Measurements from ENCODE around the gene EEA1.

Gene EEA1

GRCh38 chr12:92771001-92771400 is 158.1 kb downstream of the EEA1 start:
- no peaks in the 10 kb centered on the region for H3K79me2 ChIP-seq (ENCODE audit: insufficient read depth, low read length)
- no peak overlapping the region for H2AFZ ChIP-seq (ENCODE audit: low read length)
- peaks cover 15% of the 10 kb centered on the region for H3K4me1 ChIP-seq (ENCODE audit: insufficient read depth, low read length, severe bottlenecking)
- H3K4me3 ChIP-seq (ENCODE audit: low read depth, low read length, poor library complexity, severe bottlenecking): no peak overlapping the region
- no peaks in the 10 kb centered on the region for H3F3A ChIP-seq (ENCODE audit: insufficient read depth, low read length)
- no peak for TF ChIP-seq CTCF (IDR thresholded peaks at IDR 0.05; ENCODE audit: low read length)
- no peak for TF ChIP-seq EZH2 (IDR thresholded peaks at IDR 0.05; ENCODE audit: borderline replicate concordance, low read length)
- H3K36me3 ChIP-seq (ENCODE audit: insufficient read depth, low read length): peaks cover 3% of the 10 kb centered on the region; the same call in 1 of the 2 replicates
- no peaks in the 10 kb centered on the region for H4K20me1 ChIP-seq (ENCODE audit: insufficient read depth, low read length)
- no peaks in the 10 kb centered on the region for H3K9me3 ChIP-seq (ENCODE audit: low read length)
- H3K4me2 ChIP-seq (ENCODE audit: low read length): no peak overlapping the region
- no peak overlapping the region for H3K9ac ChIP-seq (ENCODE audit: low read length)
- H3K27me3 ChIP-seq (ENCODE audit: insufficient read depth, low read length): no peaks in the 10 kb centered on the region
- H3K27ac ChIP-seq (ENCODE audit: low read depth, low read length, poor library complexity, severe bottlenecking): no peak overlapping the region
- no peaks in the 10 kb centered on the region for H3K9me2 ChIP-seq (ENCODE audit: low read depth, low read length)

- Histone ChIP-seq H4K20me1 (ENCODE audit: insufficient read depth, low read length) (no peaks in the 10 kb centered on the region), H3K4me1 (ENCODE audit: insufficient read depth, low read length, severe bottlenecking) (peaks cover 15% of the 10 kb centered on the region), H2AFZ (ENCODE audit: low read length) (no peak overlapping the region), H3K9ac (ENCODE audit: low read length) (no peak overlapping the region), H3K36me3 (ENCODE audit: insufficient read depth, low read length) (no peaks in the 10 kb centered on the region), H3K4me3 (ENCODE audit: low read depth, low read length, poor library complexity, severe bottlenecking) (no peak overlapping the region), H3K27ac (ENCODE audit: low read depth, low read length, poor library complexity, severe bottlenecking) (no peak overlapping the region), H3F3A (ENCODE audit: insufficient read depth, low read length) (no peaks in the 10 kb centered on the region), H3K79me2 (ENCODE audit: insufficient read depth, low read length) (no peaks in the 10 kb centered on the region), H3K4me2 (ENCODE audit: low read length) (no peak overlapping the region), H3K27me3 (ENCODE audit: insufficient read depth, low read length) (no peaks in the 10 kb centered on the region), H3K9me3 (ENCODE audit: low read length) (no peaks in the 10 kb centered on the region), H3K9me2 (ENCODE audit: low read depth, low read length) (no peaks in the 10 kb centered on the region)
- TF ChIP-seq EZH2 (IDR thresholded peaks at IDR 0.05; ENCODE audit: borderline replicate concordance, low read length) (no peak), CTCF (IDR thresholded peaks at IDR 0.05; ENCODE audit: low read length) (no peak)
These were observed 159.8 kb downstream of the EEA1 start for GRCh38 chr12:92769124-92769901.

GRCh38 chr12:92765871-92766270 is 163.2 kb downstream of the EEA1 start:
- H3K27me3 ChIP-seq (ENCODE audit: insufficient read depth, low read length): no peaks in the 10 kb centered on the region
- H3K4me3 ChIP-seq (ENCODE audit: low read depth, low read length, poor library complexity, severe bottlenecking): no peak overlapping the region
- H3F3A ChIP-seq (ENCODE audit: insufficient read depth, low read length): no peaks in the 10 kb centered on the region
- H4K20me1 ChIP-seq (ENCODE audit: insufficient read depth, low read length): no peaks in the 10 kb centered on the region
- no peak overlapping the region for H2AFZ ChIP-seq (ENCODE audit: low read length)
- no peak overlapping the region for H3K9ac ChIP-seq (ENCODE audit: low read length)
- H3K4me2 ChIP-seq (ENCODE audit: low read length): no peak overlapping the region
- H3K9me3 ChIP-seq (ENCODE audit: low read length): no peaks in the 10 kb centered on the region
- no peaks in the 10 kb centered on the region for H3K36me3 ChIP-seq (ENCODE audit: insufficient read depth, low read length)
- H3K9me2 ChIP-seq (ENCODE audit: low read depth, low read length): no peaks in the 10 kb centered on the region
- no peak for TF ChIP-seq EZH2 (IDR thresholded peaks at IDR 0.05; ENCODE audit: borderline replicate concordance, low read length)
- no peak for TF ChIP-seq CTCF (IDR thresholded peaks at IDR 0.05; ENCODE audit: low read length)
- no peak overlapping the region for H3K27ac ChIP-seq (ENCODE audit: low read depth, low read length, poor library complexity, severe bottlenecking)
- peaks cover 15% of the 10 kb centered on the region for H3K4me1 ChIP-seq (ENCODE audit: insufficient read depth, low read length, severe bottlenecking)
- H3K79me2 ChIP-seq (ENCODE audit: insufficient read depth, low read length): no peaks in the 10 kb centered on the region
